ENCODE data around the gene SCN5A.

Gene SCN5A

DNA sequence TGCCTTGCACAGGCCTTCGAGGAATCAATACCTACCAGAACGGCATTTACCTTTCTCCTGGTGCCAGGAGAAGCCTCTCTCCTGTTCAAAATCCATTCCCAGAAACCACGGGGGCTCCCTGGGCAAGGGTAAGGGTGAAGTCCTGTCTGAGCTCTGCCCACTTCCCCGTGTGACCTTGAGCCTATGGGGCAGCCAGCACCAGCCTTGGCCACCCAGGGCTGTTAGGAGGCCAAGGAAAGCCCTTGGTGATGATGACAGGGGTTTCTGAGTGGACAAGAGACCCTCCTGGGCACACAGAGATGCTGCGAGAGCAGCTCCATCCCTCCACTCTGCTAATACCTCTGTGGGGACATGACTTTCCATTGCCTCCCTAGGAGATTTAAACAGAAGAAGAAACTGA lies 5.9 kb downstream of the SCN5A start:
- Histone ChIP-seq H3K79me2 (ENCODE audit: low read length) (no peaks in the 10 kb centered on the region), H3K27me3 (replicated peaks; ENCODE audit: insufficient read depth, low read length) (peaks cover 2% of the 10 kb centered on the region; the same call in 1 of the 2 replicates), H3K27ac (ENCODE audit: low read length) (no peak overlapping the region)

DNA sequence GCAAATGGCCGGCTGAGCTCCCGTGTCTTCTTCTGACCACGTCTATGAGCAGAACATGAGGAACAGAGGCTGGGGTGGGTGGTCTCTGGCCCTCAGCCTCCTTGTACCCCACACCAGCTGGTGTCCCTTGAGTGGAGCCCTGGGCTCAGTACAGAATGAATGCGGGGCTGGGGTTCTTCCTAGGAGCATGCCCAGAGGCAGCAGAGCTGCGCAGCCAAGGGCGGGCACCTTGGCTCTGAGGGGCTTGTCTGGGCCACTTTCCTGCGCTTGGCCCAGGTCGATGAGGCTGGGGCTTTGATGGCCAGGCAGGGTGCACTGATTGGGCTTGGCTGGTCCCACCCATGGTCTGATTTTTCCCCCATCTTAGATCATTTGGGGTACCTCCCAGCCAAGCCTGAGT lies 6.4 kb downstream of the SCN5A start:
- Histone ChIP-seq H3K4me3 (ENCODE audit: low read length) (no peak overlapping the region), H2AFZ (ENCODE audit: low read length) (no peak overlapping the region), H3K9me2 (replicated peaks; ENCODE audit: insufficient read depth, low read length) (no peaks in the 10 kb centered on the region), H3K36me3 (replicated peaks; ENCODE audit: insufficient read depth, low read length) (no peaks in the 10 kb centered on the region), H3K27me3 (replicated peaks; ENCODE audit: insufficient read depth, low read length) (no peaks in the 10 kb centered on the region), H3F3A (ENCODE audit: insufficient read depth, low read length) (no peaks in the 10 kb centered on the region), H3K79me2 (ENCODE audit: low read length) (no peaks in the 10 kb centered on the region), H3K4me2 (ENCODE audit: low read depth, low read length) (no peak overlapping the region), H3K9ac (ENCODE audit: low read length) (no peak overlapping the region), H4K20me1 (ENCODE audit: insufficient read depth, low read length) (no peaks in the 10 kb centered on the region), H3K4me1 (ENCODE audit: low read length) (no peaks in the 10 kb centered on the region), H3K9me3 (replicated peaks; ENCODE audit: insufficient read depth, low read length) (no peaks in the 10 kb centered on the region), H3K27ac (ENCODE audit: low read length) (no peak overlapping the region)
- no peak for DNase-seq
- TF ChIP-seq CTCF (IDR thresholded peaks at IDR 0.05; ENCODE audit: low read length), result no peak
- no peak for TF ChIP-seq EZH2 (optimal IDR thresholded peaks at IDR 0.05; ENCODE audit: low read depth, low read length)
- no peak for TF ChIP-seq EZH2phosphoT487 (IDR thresholded peaks at IDR 0.05; ENCODE audit: low read length)

More for the DNA sequence above, 5.9 kb downstream of the SCN5A start:
- Histone ChIP-seq H3K4me3 (ENCODE audit: low read length) (no peak overlapping the region), H3K4me1 (ENCODE audit: low read length) (no peaks in the 10 kb centered on the region), H2AFZ (ENCODE audit: low read length) (no peak overlapping the region), H3K9me3 (replicated peaks; ENCODE audit: insufficient read depth, low read length) (no peaks in the 10 kb centered on the region), H3F3A (ENCODE audit: insufficient read depth, low read length) (no peaks in the 10 kb centered on the region), H3K4me2 (ENCODE audit: low read depth, low read length) (no peak overlapping the region), H3K36me3 (replicated peaks; ENCODE audit: insufficient read depth, low read length) (no peaks in the 10 kb centered on the region), H3K9me2 (replicated peaks; ENCODE audit: insufficient read depth, low read length) (no peaks in the 10 kb centered on the region), H3K9ac (ENCODE audit: low read length) (no peak overlapping the region), H4K20me1 (ENCODE audit: insufficient read depth, low read length) (no peaks in the 10 kb centered on the region)
- TF ChIP-seq EZH2phosphoT487 (IDR thresholded peaks at IDR 0.05; ENCODE audit: low read length), result no peak
- TF ChIP-seq CTCF (IDR thresholded peaks at IDR 0.05; ENCODE audit: low read length), result no peak
- no peak for TF ChIP-seq EZH2 (optimal IDR thresholded peaks at IDR 0.05; ENCODE audit: low read depth, low read length)
- no peak for DNase-seq

DNA sequence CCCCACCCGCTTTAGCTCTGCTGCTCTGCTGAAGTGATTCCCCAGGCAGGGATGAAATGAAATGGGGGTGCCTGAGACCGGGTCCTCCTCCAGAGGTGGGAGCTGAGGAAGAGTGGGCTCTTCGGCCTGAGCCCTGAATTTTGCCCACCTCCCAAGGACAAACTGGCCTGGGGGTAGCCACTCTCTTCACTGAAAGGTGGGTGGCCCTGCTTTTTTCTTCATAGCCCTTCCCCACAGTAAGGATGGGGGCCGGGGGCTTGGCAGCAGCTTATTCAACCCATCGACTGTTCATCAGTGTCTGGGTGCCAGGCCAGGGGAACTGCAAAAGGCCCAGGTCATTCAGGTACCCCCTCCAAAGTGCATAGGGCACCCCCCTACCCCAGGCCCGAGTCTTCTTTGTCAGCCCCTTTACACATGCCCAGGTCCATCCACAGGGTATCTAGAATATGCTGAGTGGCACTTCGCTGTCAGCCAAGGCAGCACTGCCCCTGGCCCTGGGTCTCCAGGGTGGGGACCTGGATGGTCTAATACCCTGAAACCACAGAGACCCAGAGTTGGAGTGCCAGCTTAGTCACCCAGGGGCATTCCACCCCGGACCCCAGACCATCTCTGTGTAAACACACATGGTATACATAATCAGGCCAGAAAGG lies 7.9 kb downstream of the SCN5A start:
- no peaks in the 10 kb centered on the region for H3K9me2 ChIP-seq (replicated peaks; ENCODE audit: insufficient read depth, low read length)
- H2AFZ ChIP-seq (ENCODE audit: low read length), result no peak overlapping the region
- H3K9me3 ChIP-seq (replicated peaks; ENCODE audit: insufficient read depth, low read length), result no peaks in the 10 kb centered on the region
- no peaks in the 10 kb centered on the region for H3K79me2 ChIP-seq (ENCODE audit: low read length)
- DNase-seq, result no peak
- no peak overlapping the region for H3K27ac ChIP-seq (ENCODE audit: low read length)
- H3K9ac ChIP-seq (ENCODE audit: low read length), result no peak overlapping the region
- H3K4me1 ChIP-seq (ENCODE audit: low read length), result no peaks in the 10 kb centered on the region
- no peak overlapping the region for H3K4me3 ChIP-seq (ENCODE audit: low read length)
- H3K27me3 ChIP-seq (replicated peaks; ENCODE audit: insufficient read depth, low read length), result no peaks in the 10 kb centered on the region
- H3K4me2 ChIP-seq (ENCODE audit: low read depth, low read length), result no peak overlapping the region
- no peaks in the 10 kb centered on the region for H3F3A ChIP-seq (ENCODE audit: insufficient read depth, low read length)
- no peaks in the 10 kb centered on the region for H3K36me3 ChIP-seq (replicated peaks; ENCODE audit: insufficient read depth, low read length)
- no peak for TF ChIP-seq CTCF (IDR thresholded peaks at IDR 0.05; ENCODE audit: low read length)
- no peak for TF ChIP-seq EZH2 (optimal IDR thresholded peaks at IDR 0.05; ENCODE audit: low read depth, low read length)
- TF ChIP-seq EZH2phosphoT487 (IDR thresholded peaks at IDR 0.05; ENCODE audit: low read length), result no peak
- H4K20me1 ChIP-seq (ENCODE audit: insufficient read depth, low read length), result no peaks in the 10 kb centered on the region

Data from MM.1S (cell line).